MM.1S (cell line): ENCODE data around the gene ACOT6.

Source experiments
- EZH2 ChIP-seq: fragments of 300-600 bp; sonication (generic); optimal IDR thresholded peaks from 2 replicates; pipeline ENCODE3; 2017; ENCODE audit warnings: low read depth, mild to moderate bottlenecking, antibody characterized with exemption, low read length, mixed read lengths
- TF ChIP-seq, protein P1 (sequence below): fragments of 300-600 bp; sonication (generic); IDR thresholded peaks from 2 replicates; pipeline ENCODE4 v1.5.1; 2016; ENCODE audit warnings: antibody characterized with exemption, low read length, mixed read lengths

DNA sequence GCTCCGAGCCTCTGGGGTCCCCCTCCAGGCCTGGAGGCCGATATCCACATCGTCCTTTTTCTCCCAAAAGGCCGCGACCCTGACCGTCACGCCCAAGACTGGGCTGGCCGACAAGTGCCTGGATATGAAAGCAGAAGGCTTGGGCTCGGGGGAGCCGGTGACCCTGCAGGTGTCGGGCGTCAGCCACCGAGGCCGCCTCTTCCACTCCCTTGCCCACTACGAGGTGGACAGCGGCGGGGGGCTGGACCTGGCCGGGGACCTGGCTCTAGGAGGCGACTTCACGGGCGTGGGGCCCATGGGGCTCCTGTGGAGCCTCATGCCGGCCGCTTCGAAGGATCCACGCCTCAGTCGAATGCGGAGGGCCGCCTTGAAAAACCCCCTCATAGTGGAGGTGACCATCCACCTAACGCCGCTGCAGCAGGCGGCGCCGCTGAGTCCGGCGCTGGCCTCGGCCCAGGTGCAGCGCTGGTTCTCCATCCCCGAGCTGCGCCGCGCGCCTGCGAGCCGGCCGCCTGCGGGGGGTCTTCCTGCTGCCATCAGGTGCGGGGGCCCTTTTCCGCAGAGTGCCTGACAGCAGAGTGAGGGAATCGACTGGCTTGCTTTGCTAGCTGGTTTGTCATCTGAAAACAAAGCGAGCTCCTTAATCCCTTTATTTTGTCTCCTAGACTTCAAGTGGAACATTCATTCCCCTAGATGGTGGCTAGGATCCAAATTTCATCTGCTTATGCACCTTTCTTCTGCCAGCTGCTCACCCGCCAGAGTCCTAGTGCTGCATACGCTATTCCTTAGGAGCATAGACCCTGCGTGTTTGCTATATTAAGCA is 21.9 kb downstream of the ACOT6 start:
- no peak for TF ChIP-seq EZH2
- TF ChIP-seq, protein P1, sequence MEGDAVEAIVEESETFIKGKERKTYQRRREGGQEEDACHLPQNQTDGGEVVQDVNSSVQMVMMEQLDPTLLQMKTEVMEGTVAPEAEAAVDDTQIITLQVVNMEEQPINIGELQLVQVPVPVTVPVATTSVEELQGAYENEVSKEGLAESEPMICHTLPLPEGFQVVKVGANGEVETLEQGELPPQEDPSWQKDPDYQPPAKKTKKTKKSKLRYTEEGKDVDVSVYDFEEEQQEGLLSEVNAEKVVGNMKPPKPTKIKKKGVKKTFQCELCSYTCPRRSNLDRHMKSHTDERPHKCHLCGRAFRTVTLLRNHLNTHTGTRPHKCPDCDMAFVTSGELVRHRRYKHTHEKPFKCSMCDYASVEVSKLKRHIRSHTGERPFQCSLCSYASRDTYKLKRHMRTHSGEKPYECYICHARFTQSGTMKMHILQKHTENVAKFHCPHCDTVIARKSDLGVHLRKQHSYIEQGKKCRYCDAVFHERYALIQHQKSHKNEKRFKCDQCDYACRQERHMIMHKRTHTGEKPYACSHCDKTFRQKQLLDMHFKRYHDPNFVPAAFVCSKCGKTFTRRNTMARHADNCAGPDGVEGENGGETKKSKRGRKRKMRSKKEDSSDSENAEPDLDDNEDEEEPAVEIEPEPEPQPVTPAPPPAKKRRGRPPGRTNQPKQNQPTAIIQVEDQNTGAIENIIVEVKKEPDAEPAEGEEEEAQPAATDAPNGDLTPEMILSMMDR, result no peak
